Epidermal melanocyte (primary cell): ENCODE data around the gene UBE2V1.
"Not testable (repeated sequence)": the region's sequence is repeated elsewhere in the genome, so short reads cannot be mapped to it uniquely, and the experiment has no call there.

Experiments
- DNase-seq: peaks from one replicate; pipeline ENCODE4 v3.0.0; 2011; ENCODE audit warnings: low spot score; ENCODE audit not compliant: insufficient read length

Gene UBE2V1

GRCh38 chr20:50115591-50116367 lies 2.8 kb upstream of the UBE2V1 start:
- DNase-seq = peak; percentile 87

- no peak for DNase-seq
These were observed 2.1 kb upstream of the UBE2V1 start for GRCh38 chr20:50115041-50115512.

- no peak for DNase-seq
These were observed 672 bp upstream of the UBE2V1 start for GRCh38 chr20:50113420-50114224.

GRCh38 chr20:50111829-50112495 lies 988 bp downstream of the UBE2V1 start:
- no peak for DNase-seq

GRCh38 chr20:50111120-50111828 lies 1.7 kb downstream of the UBE2V1 start:
- peak; percentile 43 for DNase-seq

- DNase-seq = no peak
These were observed 2.6 kb downstream of the UBE2V1 start for GRCh38 chr20:50110141-50111047.

- no peak for DNase-seq
These were observed 4.3 kb downstream of the UBE2V1 start for GRCh38 chr20:50108556-50109235.

GRCh38 chr20:50107796-50108331 lies 5.1 kb downstream of the UBE2V1 start:
- no peak for DNase-seq

GRCh38 chr20:50107086-50107660 lies 5.8 kb downstream of the UBE2V1 start:
- DNase-seq = no peak

- DNase-seq = not testable (repeated sequence)
These were observed 6.3 kb downstream of the UBE2V1 start for GRCh38 chr20:50106669-50107068.

- DNase-seq = not testable (repeated sequence)
These were observed 9.4 kb downstream of the UBE2V1 start for GRCh38 chr20:50103464-50104107.

GRCh38 chr20:50102551-50102950 lies 10.4 kb downstream of the UBE2V1 start:
- DNase-seq = not testable (repeated sequence)

GRCh38 chr20:50101887-50102286 lies 11.1 kb downstream of the UBE2V1 start:
- no peak for DNase-seq

- no peak for DNase-seq
These were observed 11.7 kb downstream of the UBE2V1 start for GRCh38 chr20:50101281-50101680.

GRCh38 chr20:50100552-50100951 lies 12.4 kb downstream of the UBE2V1 start:
- no peak for DNase-seq

- DNase-seq = no peak
These were observed 13.4 kb downstream of the UBE2V1 start for GRCh38 chr20:50099565-50099991.

GRCh38 chr20:50099113-50099512 lies 13.8 kb downstream of the UBE2V1 start:
- no peak for DNase-seq

- no peak for DNase-seq
These were observed 14.7 kb downstream of the UBE2V1 start for GRCh38 chr20:50098259-50098658.
